Measurements from ENCODE around the gene TMC3.

DNA sequence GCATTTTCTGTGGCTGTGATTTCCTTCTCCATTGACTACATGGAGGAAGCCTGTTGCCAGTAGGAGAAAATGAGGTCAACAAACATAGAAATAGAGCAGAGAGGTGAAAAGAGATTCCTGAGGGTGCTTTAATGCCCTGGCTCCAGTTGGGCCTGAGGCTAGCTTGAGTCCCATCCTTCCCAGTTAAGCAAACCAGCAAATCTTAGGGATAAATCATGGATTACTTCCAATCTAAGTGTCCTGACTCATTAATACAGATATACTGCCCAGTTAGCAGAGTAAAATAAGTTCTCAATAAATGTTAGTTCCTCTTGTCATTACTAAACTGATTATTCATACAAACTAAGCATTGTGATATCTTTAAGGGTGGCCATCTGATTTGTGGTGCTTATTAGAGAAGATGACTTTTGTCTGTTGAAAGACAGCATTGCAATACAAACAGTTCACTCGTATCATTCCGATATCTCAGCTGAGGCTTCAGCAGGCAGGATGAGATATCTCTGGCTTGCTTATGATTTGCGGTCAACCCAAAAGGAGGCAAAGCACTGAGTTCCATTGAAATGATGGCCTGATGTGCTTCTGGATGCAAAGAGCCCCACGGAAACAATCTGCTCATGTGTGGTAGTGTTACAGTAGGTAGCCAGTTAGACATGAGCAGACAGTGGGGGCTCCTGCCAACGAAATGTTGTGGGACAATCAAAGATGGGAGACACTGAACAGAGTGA is 43.5 kb downstream of the TMC3 start:
- TF ChIP-seq, protein P1, sequence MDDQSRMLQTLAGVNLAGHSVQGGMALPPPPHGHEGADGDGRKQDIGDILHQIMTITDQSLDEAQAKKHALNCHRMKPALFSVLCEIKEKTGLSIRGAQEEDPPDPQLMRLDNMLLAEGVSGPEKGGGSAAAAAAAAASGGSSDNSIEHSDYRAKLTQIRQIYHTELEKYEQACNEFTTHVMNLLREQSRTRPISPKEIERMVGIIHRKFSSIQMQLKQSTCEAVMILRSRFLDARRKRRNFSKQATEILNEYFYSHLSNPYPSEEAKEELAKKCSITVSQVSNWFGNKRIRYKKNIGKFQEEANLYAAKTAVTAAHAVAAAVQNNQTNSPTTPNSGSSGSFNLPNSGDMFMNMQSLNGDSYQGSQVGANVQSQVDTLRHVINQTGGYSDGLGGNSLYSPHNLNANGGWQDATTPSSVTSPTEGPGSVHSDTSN (IDR thresholded peaks at IDR 0.05) = no peak
- no peak for TF ChIP-seq RCOR1 (IDR thresholded peaks at IDR 0.05; ENCODE audit: low read depth, low read length)
- TF ChIP-seq, protein P2, sequence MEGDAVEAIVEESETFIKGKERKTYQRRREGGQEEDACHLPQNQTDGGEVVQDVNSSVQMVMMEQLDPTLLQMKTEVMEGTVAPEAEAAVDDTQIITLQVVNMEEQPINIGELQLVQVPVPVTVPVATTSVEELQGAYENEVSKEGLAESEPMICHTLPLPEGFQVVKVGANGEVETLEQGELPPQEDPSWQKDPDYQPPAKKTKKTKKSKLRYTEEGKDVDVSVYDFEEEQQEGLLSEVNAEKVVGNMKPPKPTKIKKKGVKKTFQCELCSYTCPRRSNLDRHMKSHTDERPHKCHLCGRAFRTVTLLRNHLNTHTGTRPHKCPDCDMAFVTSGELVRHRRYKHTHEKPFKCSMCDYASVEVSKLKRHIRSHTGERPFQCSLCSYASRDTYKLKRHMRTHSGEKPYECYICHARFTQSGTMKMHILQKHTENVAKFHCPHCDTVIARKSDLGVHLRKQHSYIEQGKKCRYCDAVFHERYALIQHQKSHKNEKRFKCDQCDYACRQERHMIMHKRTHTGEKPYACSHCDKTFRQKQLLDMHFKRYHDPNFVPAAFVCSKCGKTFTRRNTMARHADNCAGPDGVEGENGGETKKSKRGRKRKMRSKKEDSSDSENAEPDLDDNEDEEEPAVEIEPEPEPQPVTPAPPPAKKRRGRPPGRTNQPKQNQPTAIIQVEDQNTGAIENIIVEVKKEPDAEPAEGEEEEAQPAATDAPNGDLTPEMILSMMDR (IDR thresholded peaks at IDR 0.05) = no peak
- TF ChIP-seq, protein P3, sequence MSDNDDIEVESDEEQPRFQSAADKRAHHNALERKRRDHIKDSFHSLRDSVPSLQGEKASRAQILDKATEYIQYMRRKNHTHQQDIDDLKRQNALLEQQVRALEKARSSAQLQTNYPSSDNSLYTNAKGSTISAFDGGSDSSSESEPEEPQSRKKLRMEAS (IDR thresholded peaks at IDR 0.05) = no peak
- no peak for TF ChIP-seq RAD21 (conservative IDR thresholded peaks at IDR 0.05 in 1 of 2, IDR thresholded peaks at IDR 0.05 in 1 of 2)
- TF ChIP-seq, protein P4, sequence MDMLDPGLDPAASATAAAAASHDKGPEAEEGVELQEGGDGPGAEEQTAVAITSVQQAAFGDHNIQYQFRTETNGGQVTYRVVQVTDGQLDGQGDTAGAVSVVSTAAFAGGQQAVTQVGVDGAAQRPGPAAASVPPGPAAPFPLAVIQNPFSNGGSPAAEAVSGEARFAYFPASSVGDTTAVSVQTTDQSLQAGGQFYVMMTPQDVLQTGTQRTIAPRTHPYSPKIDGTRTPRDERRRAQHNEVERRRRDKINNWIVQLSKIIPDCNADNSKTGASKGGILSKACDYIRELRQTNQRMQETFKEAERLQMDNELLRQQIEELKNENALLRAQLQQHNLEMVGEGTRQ (IDR thresholded peaks at IDR 0.05) = no peak
- TF ChIP-seq GATA3 (IDR thresholded peaks at IDR 0.05; ENCODE audit: borderline replicate concordance) = no peak
- no peak for TF ChIP-seq MAFK (IDR thresholded peaks at IDR 0.05; ENCODE audit: partially characterized antibody)
- no peak for TF ChIP-seq PHF8 (IDR thresholded peaks at IDR 0.05; ENCODE audit: borderline replicate concordance, low read depth)
- TF ChIP-seq TP53 (CRISPR knock-in tag; IDR thresholded peaks at IDR 0.05) = no peak
- TF ChIP-seq NFE2L2 (conservative IDR thresholded peaks at IDR 0.05; ENCODE audit: low read length) = no peak
- TF ChIP-seq, protein P5, sequence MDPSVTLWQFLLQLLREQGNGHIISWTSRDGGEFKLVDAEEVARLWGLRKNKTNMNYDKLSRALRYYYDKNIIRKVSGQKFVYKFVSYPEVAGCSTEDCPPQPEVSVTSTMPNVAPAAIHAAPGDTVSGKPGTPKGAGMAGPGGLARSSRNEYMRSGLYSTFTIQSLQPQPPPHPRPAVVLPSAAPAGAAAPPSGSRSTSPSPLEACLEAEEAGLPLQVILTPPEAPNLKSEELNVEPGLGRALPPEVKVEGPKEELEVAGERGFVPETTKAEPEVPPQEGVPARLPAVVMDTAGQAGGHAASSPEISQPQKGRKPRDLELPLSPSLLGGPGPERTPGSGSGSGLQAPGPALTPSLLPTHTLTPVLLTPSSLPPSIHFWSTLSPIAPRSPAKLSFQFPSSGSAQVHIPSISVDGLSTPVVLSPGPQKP (IDR thresholded peaks at IDR 0.05; ENCODE audit: low read depth, low read length) = no peak
- no peak for TF ChIP-seq POLR2A (IDR thresholded peaks at IDR 0.05; ENCODE audit: low read length)
- no peak for TF ChIP-seq RARB (CRISPR knock-in tag; IDR thresholded peaks at IDR 0.05)
